CD4-positive, alpha-beta memory T cell (primary cell): ENCODE results near the gene OR5AP2. TPM values are rescaled to one million over a fixed set of nuclear protein-coding genes. Genes with fewer than 3 reads are reported as not detected.
A peak's percentile ranks its signal among the peaks of the same experiment; 100 is the strongest.
"Not testable (repeated sequence)": the region's sequence is repeated elsewhere in the genome, so short reads cannot be mapped to it uniquely, and the experiment has no call there.

ENCODE experiments used
- CTCF ChIA-PET: fragments of 350-600 bp; sonication (Branson Sonifier 250); formaldehyde crosslinking; loops from one replicate; lab custom pipeline; 2021; ENCODE audit warnings: inconsistent platforms; ENCODE audit not compliant: partially characterized antibody; lab: Charles Lee
- POLR2A ChIA-PET: fragments of 350-600 bp; sonication (Branson Sonifier 250); formaldehyde crosslinking; loops from one replicate; lab custom pipeline; 2021; ENCODE audit not compliant: partially characterized antibody; lab: Charles Lee
- DNase-seq, 5 donors: peaks; one replicate each; pipeline versions ENCODE4 v3.0.0 to v3.0.0-alpha.2; 2020 to 2022; ENCODE audit warnings: mixed read lengths in 1 of 5
- H3K27ac ChIP-seq: one replicate; pipeline ENCODE4 v1.7.0; 2013; ENCODE audit warnings: low read depth, low read length
- H3K27me3 ChIP-seq: 2 replicates; pipeline ENCODE4 v1.7.0; 2013; ENCODE audit warnings: mild to moderate bottlenecking, low read length, moderate library complexity; ENCODE audit not compliant: insufficient read depth
- H3K36me3 ChIP-seq: 2 replicates; pipeline ENCODE4 v1.7.0; 2013; ENCODE audit warnings: mild to moderate bottlenecking, low read length, moderate library complexity; ENCODE audit not compliant: insufficient read depth
- H3K4me1 ChIP-seq: 2 replicates; pipeline ENCODE4 v1.7.0; 2013; ENCODE audit warnings: mild to moderate bottlenecking, low read length, moderate library complexity; ENCODE audit not compliant: insufficient read depth
- H3K4me3 ChIP-seq, 2 donors: one replicate each; pipeline ENCODE4 v1.7.0; 2013; ENCODE audit warnings: low read length in 2 of 2, mild to moderate bottlenecking in 1 of 2
- H3K9me3 ChIP-seq, 2 donors: one replicate each; pipeline ENCODE4 v1.7.0; 2013; ENCODE audit warnings: low read length in 2 of 2, control low read depth in 1 of 2; ENCODE audit not compliant: control insufficient read depth in 1 of 2
- H3K27ac Mint-ChIP-seq, 7 donors: one replicate each; pipeline ENCODE4 v1.8.0; 2020 to 2021; ENCODE audit warnings: mixed read lengths in 7 of 7, mild to moderate bottlenecking in 6 of 7, inconsistent platforms in 3 of 7, moderate library complexity in 3 of 7
- H3K27me3 Mint-ChIP-seq, 2 donors: one replicate each; pipeline ENCODE4 v1.8.0; 2020 to 2021; ENCODE audit warnings: mixed read lengths in 2 of 2
- H3K36me3 Mint-ChIP-seq, 2 donors: one replicate each; pipeline ENCODE4 v1.8.0; 2020 to 2021; ENCODE audit warnings: mixed read lengths in 2 of 2, inconsistent platforms in 1 of 2, mild to moderate bottlenecking in 1 of 2
- H3K4me1 Mint-ChIP-seq, 4 donors: one replicate each; pipeline ENCODE4 v1.8.0; 2020 to 2021; ENCODE audit warnings: mixed read lengths in 4 of 4, mild to moderate bottlenecking in 1 of 4
- H3K4me3 Mint-ChIP-seq, 8 donors: one replicate each; pipeline ENCODE4 v1.8.0; 2020 to 2021; ENCODE audit warnings: mixed read lengths in 8 of 8, mild to moderate bottlenecking in 7 of 8, moderate library complexity in 6 of 8, inconsistent platforms in 3 of 8
- H3K9me3 Mint-ChIP-seq, 8 donors: one replicate each; pipeline ENCODE4 v1.8.0; 2020 to 2021; ENCODE audit warnings: mixed read lengths in 8 of 8, mild to moderate bottlenecking in 5 of 8, inconsistent platforms in 3 of 8, moderate library complexity in 1 of 8
- intact Hi-C: fragments of 100-400 bp; cut with micrococcal nuclease; formaldehyde crosslinking; loops from one replicate; pipeline ENCODE4 v1.15.1; 2023
- polyA plus RNA-seq, 2 donors: library from polyadenylated mRNA; unstranded; fragments of 300-500 nt; fragmentation: Illumina TruSeq; gene quantifications; one replicate each; pipeline ENCODE4 v1.2.3, GENCODE V29; 2021
- total RNA-seq, 2 experiments: library from RNA; stranded (reverse); gene quantifications; one replicate each; pipeline ENCODE4 v1.2.3, GENCODE V29; 2021

The OR5AP2 gene
- total RNA-seq, result not detected
- not detected for polyA plus RNA-seq

DNA sequence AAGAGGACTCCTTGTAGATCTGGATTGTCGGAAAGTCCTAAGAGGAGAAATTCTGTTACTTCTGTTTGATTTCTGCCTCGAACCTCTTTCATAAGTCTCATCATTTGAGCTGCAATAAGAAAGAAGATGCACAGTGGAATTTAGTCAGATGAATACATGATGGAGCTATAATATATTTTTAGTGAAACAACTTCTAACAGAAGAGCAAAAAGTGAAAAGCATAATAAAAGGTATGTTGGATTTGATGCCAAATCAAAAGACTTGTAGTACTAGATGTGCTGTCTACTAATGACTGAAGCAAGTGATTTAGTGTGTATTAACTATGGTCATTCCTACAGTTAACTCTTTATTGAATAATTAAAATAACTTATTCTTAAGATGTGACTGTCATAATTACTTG is at the start of gene OR5AP2:
Gene OR5AP2, minus strand, starts transcription at position 101 of the 400 bp plus-strand sequence. Its CDS starts 0 bp downstream, at position 101.
- Histone ChIP-seq H3K4me1 (no peaks in the 10 kb centered on the region), H3K36me3 (no peaks in the 10 kb centered on the region), H3K4me3 (no peak within 1 kb of the TSS), H3K9me3 (peaks cover 0 to 6% of the 10 kb centered on the region in 2 donors), H3K27ac (no peak within 1 kb of the TSS), H3K27me3 (no peaks in the 10 kb centered on the region)
- CTCF ChIA-PET, result no interaction called here
- no peak for DNase-seq
- H3K36me3 Mint-ChIP-seq, result no peaks in the 10 kb centered on the region
- H3K27me3 Mint-ChIP-seq, result no peaks in the 10 kb centered on the region
- peak within 1 kb of the TSS in 1 of 7 donors; percentile 7 for H3K27ac Mint-ChIP-seq
- intact Hi-C loops, result no loop called here
- H3K4me3 Mint-ChIP-seq, result no peak within 1 kb of the TSS
- no peaks in the 10 kb centered on the region for H3K4me1 Mint-ChIP-seq
- POLR2A ChIA-PET, result no interaction called here
- H3K9me3 Mint-ChIP-seq, result peaks cover 0 to 11% (median 8%) of the 10 kb centered on the region in 8 donors

DNA sequence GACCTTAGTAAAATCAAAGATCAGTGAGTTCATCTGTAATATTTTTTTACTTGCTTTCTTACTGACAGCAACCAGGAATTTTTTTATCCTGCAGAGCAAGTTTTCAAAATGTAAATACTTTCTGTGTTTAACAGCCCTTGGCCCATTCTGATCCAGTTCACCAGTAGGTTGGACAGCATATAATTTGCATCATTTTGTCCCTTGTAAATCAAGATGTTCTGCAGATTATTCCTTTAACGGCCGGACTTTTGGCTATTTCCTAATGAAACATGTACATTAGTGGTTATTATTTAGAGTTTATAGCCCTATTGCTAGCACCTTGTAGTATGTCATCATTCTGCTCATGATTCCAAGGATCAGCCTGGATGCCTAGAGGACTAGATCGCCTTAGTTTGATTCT is 48.9 kb upstream of the OR5AP2 start:
- POLR2A ChIA-PET, H3K9me3 ChIP-seq, H3K27ac ChIP-seq, H3K36me3 Mint-ChIP-seq, H3K4me3 ChIP-seq, intact Hi-C loops, H3K36me3 ChIP-seq, CTCF ChIA-PET, DNase-seq, H3K4me3 Mint-ChIP-seq, H3K27me3 Mint-ChIP-seq, H3K4me1 ChIP-seq, H3K27ac Mint-ChIP-seq, H3K4me1 Mint-ChIP-seq, H3K27me3 ChIP-seq: not testable (repeated sequence)
- peaks cover 0 to 14% (median 3%) of the 10 kb centered on the region in 8 donors for H3K9me3 Mint-ChIP-seq

- ChIA-PET CTCF (no interaction called here), POLR2A (no interaction called here)
- no peak for DNase-seq
Observed at GRCh38 chr11:56688554-56689100, 46.4 kb upstream of the OR5AP2 start.

DNA sequence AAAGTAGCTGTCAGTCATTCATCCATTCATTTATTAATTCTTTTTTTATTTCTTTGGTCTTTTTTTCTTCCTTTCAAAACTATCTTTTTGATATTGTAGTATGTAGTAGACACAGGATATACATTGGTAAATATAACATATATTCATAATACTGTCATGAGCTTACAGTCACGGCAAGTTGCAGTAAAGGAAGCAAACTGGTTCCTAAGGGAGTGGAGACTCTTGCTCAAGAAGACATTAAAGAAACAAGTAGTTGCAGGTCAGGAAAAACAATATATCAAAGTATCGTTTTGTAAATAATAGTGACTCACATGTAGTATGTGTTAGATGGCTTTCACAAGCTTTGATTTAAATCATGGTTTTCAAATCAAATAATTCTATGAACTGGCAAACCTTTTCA is 28.7 kb upstream of the OR5AP2 start:
- H3K4me3 Mint-ChIP-seq, result no peak overlapping the region
- intact Hi-C loops, result no loop called here
- POLR2A ChIA-PET, result no interaction called here
- CTCF ChIA-PET, result no interaction called here
- no peaks in the 10 kb centered on the region for H3K27me3 ChIP-seq
- H3K4me3 ChIP-seq, result no peak overlapping the region
- H3K9me3 Mint-ChIP-seq, result peaks cover 0 to 15% (median 4%) of the 10 kb centered on the region in 8 donors
- H3K27ac ChIP-seq, result no peak overlapping the region
- H3K4me1 ChIP-seq, result no peaks in the 10 kb centered on the region
- peaks cover 0 to 5% of the 10 kb centered on the region in 2 donors for H3K9me3 ChIP-seq
- no peaks in the 10 kb centered on the region for H3K27me3 Mint-ChIP-seq
- no peak for DNase-seq
- H3K4me1 Mint-ChIP-seq, result no peaks in the 10 kb centered on the region
- H3K36me3 Mint-ChIP-seq, result no peaks in the 10 kb centered on the region
- H3K27ac Mint-ChIP-seq, result no peak overlapping the region
- no peaks in the 10 kb centered on the region for H3K36me3 ChIP-seq

More at GRCh38 chr11:56688554-56689100, 46.4 kb upstream of the OR5AP2 start:
- no peaks in the 10 kb centered on the region for H3K27me3 Mint-ChIP-seq
- H3K9me3 Mint-ChIP-seq, result peaks cover 0 to 14% (median 4%) of the 10 kb centered on the region in 8 donors
- H3K9me3 ChIP-seq, result no peaks in the 10 kb centered on the region
- no peaks in the 10 kb centered on the region for H3K36me3 Mint-ChIP-seq
- no peaks in the 10 kb centered on the region for H3K4me1 ChIP-seq
- H3K4me1 Mint-ChIP-seq, result no peaks in the 10 kb centered on the region
- intact Hi-C loops, result no loop called here
- no peak overlapping the region for H3K27ac Mint-ChIP-seq
- H3K4me3 Mint-ChIP-seq, result no peak overlapping the region
- H3K36me3 ChIP-seq, result no peaks in the 10 kb centered on the region
- no peak overlapping the region for H3K4me3 ChIP-seq
- no peak overlapping the region for H3K27ac ChIP-seq
- H3K27me3 ChIP-seq, result no peaks in the 10 kb centered on the region

DNA sequence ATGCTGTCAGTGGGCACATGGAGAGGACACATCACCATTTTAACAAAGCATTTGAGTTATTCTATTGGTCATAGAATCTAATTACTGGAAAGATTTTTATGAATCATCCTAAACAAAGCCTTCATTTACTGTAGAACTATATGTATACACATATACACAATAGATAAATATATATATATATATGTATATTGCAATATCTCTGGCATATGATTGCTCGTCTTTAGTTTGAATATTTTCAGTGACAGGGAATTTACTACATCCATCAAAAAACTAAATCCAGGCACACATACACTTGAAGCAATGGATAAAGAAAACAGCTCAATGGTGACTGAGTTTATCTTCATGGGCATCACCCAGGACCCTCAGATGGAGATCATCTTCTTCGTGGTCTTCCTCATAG is 21.1 kb upstream of the OR5AP2 start, which contains the start of gene OR5AR1:
Gene OR5AR1, plus strand, starts transcription at position 301 of the 400 bp plus-strand sequence. Its CDS starts 0 bp downstream, at position 301.
- H3K9me3 Mint-ChIP-seq, result peaks cover 0 to 11% (median 6%) of the 10 kb centered on the region in 8 donors
- Histone ChIP-seq H3K36me3 (no peaks in the 10 kb centered on the region), H3K9me3 (peaks cover 0 to 3% of the 10 kb centered on the region in 2 donors), H3K27ac (no peak within 1 kb of the TSS), H3K4me3 (no peak within 1 kb of the TSS), H3K4me1 (no peaks in the 10 kb centered on the region), H3K27me3 (no peaks in the 10 kb centered on the region)
- no peak within 1 kb of the TSS for H3K4me3 Mint-ChIP-seq
- DNase-seq, result no peak
- no peaks in the 10 kb centered on the region for H3K27me3 Mint-ChIP-seq
- ChIA-PET CTCF (no interaction called here), POLR2A (no interaction called here)
- intact Hi-C loops, result no loop called here
- H3K4me1 Mint-ChIP-seq, result no peaks in the 10 kb centered on the region
- H3K27ac Mint-ChIP-seq, result peak within 1 kb of the TSS in 1 of 7 donors; percentile 4
- H3K36me3 Mint-ChIP-seq, result no peaks in the 10 kb centered on the region

- Histone ChIP-seq H3K4me1 (no peaks in the 10 kb centered on the region), H3K27ac (no peak overlapping the region), H3K36me3 (no peaks in the 10 kb centered on the region), H3K9me3 (peaks cover 0 to 3% of the 10 kb centered on the region in 2 donors), H3K27me3 (no peaks in the 10 kb centered on the region), H3K4me3 (no peak overlapping the region)
- ChIA-PET CTCF (no interaction called here), POLR2A (no interaction called here)
- intact Hi-C loops, result no loop called here
- H3K9me3 Mint-ChIP-seq, result peaks cover 0 to 16% (median 8%) of the 10 kb centered on the region in 8 donors
- no peak for DNase-seq
- H3K4me3 Mint-ChIP-seq, result no peak overlapping the region
- no peaks in the 10 kb centered on the region for H3K4me1 Mint-ChIP-seq
- H3K27ac Mint-ChIP-seq, result no peak overlapping the region
- no peaks in the 10 kb centered on the region for H3K27me3 Mint-ChIP-seq
- H3K36me3 Mint-ChIP-seq, result no peaks in the 10 kb centered on the region
Observed at GRCh38 chr11:56659755-56660154, 17.5 kb upstream of the OR5AP2 start.

DNA sequence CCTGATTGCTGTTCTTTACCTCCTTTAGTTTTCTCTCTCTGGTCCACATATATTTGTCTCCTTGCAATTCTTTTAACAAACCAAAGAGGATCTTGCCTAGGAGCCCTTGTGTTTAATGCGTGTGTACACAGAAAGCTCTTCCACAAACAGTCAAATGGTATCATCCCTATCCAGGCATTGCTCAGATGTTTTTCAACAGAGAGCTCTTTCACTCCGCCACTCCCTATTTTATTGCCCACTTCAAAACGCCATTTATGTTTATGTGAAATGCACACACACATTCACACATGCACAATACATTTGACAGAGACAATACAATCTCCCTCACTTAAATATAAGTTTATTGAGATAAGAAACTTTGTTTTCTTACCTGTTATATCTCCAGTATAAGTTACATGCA is 4.7 kb downstream of the OR5AP2 start:
- Histone ChIP-seq H3K9me3 (peaks cover 0 to 6% of the 10 kb centered on the region in 2 donors), H3K4me3 (no peak overlapping the region), H3K4me1 (no peaks in the 10 kb centered on the region), H3K27ac (no peak overlapping the region), H3K36me3 (no peaks in the 10 kb centered on the region), H3K27me3 (no peaks in the 10 kb centered on the region)
- H3K9me3 Mint-ChIP-seq, result peaks cover 2 to 17% (median 5%) of the 10 kb centered on the region in 8 donors
- ChIA-PET CTCF (no interaction called here), POLR2A (no interaction called here)
- no peak overlapping the region for H3K27ac Mint-ChIP-seq
- no peaks in the 10 kb centered on the region for H3K36me3 Mint-ChIP-seq
- no peak for DNase-seq
- H3K4me3 Mint-ChIP-seq, result no peak overlapping the region
- intact Hi-C loops, result no loop called here
- H3K4me1 Mint-ChIP-seq, result no peaks in the 10 kb centered on the region
- H3K27me3 Mint-ChIP-seq, result no peaks in the 10 kb centered on the region
